HL-60 (cell line): Measurements from ENCODE around the gene ACE2.

Source experiments
- CTCF ChIP-seq: IDR thresholded peaks from one replicate; pipeline ENCODE4 v1.5.1; 2011; ENCODE audit warnings: low read length, control low read depth, inconsistent platforms; ENCODE audit not compliant: insufficient read depth
- POLR2AphosphoS5 ChIP-seq: IDR thresholded peaks from 2 replicates; pipeline ENCODE4 v1.6.1; 2012; ENCODE audit warnings: low read depth
- REST ChIP-seq: IDR thresholded peaks from 2 replicates; pipeline ENCODE4 v1.6.1; 2012; ENCODE audit warnings: low read depth; ENCODE audit not compliant: insufficient replicate concordance
- SPI1 ChIP-seq: IDR thresholded peaks from 2 replicates; pipeline ENCODE4 v1.6.1; 2012; ENCODE audit warnings: low read depth, mild to moderate bottlenecking, borderline replicate concordance

GRCh38 chrX:15579778-15580747 is 20.7 kb downstream of the ACE2 start:
- no peak for TF ChIP-seq CTCF
- TF ChIP-seq SPI1 = no peak
- no peak for TF ChIP-seq REST
- no peak for TF ChIP-seq POLR2AphosphoS5
